ENCODE measurements around the gene TULP4. TPM values are rescaled to one million over a fixed set of nuclear protein-coding genes. Genes with fewer than 3 reads are reported as not detected.

Gene TULP4, protein sequence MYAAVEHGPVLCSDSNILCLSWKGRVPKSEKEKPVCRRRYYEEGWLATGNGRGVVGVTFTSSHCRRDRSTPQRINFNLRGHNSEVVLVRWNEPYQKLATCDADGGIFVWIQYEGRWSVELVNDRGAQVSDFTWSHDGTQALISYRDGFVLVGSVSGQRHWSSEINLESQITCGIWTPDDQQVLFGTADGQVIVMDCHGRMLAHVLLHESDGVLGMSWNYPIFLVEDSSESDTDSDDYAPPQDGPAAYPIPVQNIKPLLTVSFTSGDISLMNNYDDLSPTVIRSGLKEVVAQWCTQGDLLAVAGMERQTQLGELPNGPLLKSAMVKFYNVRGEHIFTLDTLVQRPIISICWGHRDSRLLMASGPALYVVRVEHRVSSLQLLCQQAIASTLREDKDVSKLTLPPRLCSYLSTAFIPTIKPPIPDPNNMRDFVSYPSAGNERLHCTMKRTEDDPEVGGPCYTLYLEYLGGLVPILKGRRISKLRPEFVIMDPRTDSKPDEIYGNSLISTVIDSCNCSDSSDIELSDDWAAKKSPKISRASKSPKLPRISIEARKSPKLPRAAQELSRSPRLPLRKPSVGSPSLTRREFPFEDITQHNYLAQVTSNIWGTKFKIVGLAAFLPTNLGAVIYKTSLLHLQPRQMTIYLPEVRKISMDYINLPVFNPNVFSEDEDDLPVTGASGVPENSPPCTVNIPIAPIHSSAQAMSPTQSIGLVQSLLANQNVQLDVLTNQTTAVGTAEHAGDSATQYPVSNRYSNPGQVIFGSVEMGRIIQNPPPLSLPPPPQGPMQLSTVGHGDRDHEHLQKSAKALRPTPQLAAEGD (N-terminal part only)
- 10 to 100 TPM; 66.3 to 71.9 TPM for total RNA-seq
- long read RNA-seq, donor 1, partial matches to known transcripts = 2 of 4 reads
- long read RNA-seq, donor 1, other reads (novel, unspliced or antisense) = 2 of 4 reads
- long read RNA-seq, donor 2, partial matches to known transcripts = 0 of 1 reads
- long read RNA-seq, donor 2, other reads (novel, unspliced or antisense) = 1 of 1 reads

DNA sequence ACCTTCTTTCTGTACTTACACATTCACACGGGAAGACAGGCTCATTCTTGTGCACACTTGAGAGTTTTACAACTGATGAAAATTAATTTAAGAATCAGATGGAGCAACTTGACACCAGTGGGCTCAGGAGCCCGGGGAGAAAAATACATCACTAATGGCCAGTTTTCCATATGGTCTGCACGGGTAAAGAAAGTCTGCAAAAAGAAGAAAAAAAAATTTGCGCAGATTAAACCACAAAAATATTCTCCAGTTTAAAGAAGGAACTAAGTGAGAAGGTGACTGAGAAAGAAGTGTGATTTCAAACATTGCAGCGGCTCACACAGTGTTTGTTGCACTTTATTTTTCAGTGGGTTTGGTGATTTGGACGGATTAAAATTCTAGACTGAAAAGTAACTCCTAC is at the start of gene TULP4:
TSS of gene TULP4 (plus strand) at position 301 of the 400 bp plus-strand sequence. CDS start 1,552 bp downstream, outside the sequence.
- DNase-seq (ENCODE audit: low spot score) = no peak
- intact Hi-C loops (cut with DNase I) = no loop called here

GRCh38 chr6:158262755-158263154 is 49.5 kb upstream of the TULP4 start:
- DNase-seq (ENCODE audit: low spot score) = no peak

GRCh38 chr6:158264180-158264579 is 48.1 kb upstream of the TULP4 start:
- no peak for DNase-seq (ENCODE audit: low spot score)

More at GRCh38 chr6:158262755-158263154, 49.5 kb upstream of the TULP4 start:
- intact Hi-C loops (cut with DNase I) = no loop called here

DNA sequence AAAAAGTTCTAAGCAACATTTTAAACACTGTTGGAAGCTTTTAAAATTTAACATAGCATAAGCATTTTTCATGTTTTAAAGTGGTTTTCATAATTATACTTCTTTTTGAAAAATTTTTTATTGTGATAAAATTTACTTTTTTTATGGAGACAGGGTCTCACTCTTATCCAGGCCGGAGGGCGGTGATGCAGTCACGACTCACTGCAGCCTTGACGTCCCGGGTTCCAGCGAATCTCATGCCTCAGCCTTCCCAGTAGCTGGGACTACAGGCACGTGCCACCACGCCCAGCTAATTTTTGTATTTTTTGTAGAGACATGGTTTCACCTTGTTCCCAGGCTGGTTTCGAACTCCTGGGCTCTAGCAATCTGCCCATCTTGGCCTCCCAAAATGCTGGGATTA is 46.1 kb upstream of the TULP4 start:
- intact Hi-C loops (cut with DNase I) = no loop called here
- DNase-seq (ENCODE audit: low spot score) = no peak

More at GRCh38 chr6:158264180-158264579, 48.1 kb upstream of the TULP4 start:
- intact Hi-C loops (cut with DNase I) = no loop called here

DNA sequence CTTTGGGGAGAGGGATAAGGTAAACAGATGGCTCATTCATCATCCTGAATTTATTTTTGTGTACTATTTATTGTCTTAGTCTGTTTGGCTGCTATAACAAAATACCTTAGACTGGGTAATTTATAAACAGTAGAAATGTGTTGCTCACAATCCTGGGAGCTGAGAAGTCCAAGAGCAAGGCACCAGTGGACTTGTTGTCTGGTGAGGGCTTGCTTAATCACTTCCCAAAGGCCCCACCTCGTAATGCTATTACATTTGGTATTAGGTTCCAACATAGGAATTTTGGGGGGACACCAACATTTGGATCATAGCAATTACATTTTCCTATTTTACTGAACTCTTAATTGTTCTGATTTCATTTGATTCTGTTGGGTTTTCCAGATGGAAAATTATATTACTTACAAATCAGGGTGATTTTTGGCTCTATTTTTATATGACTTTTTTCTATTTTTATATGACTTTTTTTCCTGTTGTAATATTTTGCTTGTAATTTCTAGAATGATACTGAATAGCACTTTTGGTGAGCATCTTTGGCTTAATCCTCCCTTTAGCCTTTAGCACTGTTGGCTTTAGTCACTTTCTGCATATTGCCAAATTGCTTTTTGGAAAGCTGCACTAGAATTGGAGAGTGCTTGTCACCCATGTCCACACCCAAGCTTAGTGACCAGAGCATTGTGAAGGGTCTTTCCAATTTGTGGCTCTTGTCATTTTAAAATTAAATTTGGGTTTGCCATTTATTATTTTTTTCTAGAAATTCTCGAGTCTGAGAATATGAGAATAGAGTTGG is 43.7 kb upstream of the TULP4 start:
- intact Hi-C loops (cut with DNase I) = no loop called here
- DNase-seq (ENCODE audit: low spot score) = no peak

DNA sequence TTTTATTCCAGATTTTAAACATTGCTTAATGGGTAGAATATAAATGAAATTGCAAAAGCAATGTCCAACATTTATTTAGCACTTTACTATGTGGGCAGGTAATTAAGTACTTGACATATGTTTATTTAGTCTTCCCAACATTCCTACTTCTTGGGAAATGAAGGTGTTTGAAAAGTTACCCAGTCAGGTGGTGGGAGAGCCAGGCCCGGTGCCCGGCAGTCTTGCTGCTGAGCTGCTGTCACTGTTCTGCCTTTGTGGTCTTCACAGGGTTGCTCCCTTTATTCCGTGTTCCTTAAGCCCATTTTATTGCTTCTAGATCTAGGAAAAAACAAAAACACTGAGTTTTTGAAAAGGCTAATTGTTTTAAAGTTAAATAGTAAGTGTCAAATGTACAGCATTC is 42.6 kb upstream of the TULP4 start:
- intact Hi-C loops (cut with DNase I) = no loop called here
- DNase-seq (ENCODE audit: low spot score) = no peak

DNA sequence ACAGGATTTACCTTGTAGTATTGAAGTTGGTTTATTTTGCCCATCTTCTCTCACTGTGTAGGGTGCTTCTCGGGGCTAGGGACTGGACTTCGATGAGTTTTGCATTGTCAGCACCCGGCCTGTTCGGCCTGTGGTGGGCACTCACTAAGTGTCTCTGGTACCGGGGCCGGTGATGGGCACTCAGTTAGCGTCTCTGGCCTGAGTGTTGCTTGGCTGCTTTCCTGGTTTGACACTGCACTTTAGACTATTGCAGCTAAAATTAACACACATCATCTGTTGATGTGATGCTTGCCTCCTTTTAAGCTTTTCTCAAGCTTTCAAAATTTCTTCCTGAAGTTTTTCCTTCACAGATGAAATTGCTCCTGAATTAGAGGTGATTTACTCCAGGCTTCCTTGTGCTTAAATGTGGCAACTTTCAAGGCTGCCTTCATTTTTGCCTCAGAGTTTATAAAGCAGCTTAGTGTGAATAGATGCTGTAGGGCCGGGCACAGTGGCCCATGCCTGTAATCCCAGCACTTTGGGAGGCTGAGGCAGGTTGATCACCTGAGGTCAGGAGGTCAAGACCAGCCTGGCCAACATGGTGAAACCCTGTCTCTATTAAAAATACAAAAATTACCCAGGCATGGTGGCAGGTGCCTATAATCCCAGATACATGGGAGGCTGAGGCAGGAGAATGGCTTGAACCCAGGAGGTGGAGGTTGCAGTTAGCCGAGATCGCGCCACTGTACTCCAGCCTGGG is 41.7 kb upstream of the TULP4 start:
- no peak for DNase-seq (ENCODE audit: low spot score)
- intact Hi-C loops (cut with DNase I) = no loop called here

GRCh38 chr6:158272324-158272723 is 39.9 kb upstream of the TULP4 start:
- intact Hi-C loops (cut with DNase I) = no loop called here

DNA sequence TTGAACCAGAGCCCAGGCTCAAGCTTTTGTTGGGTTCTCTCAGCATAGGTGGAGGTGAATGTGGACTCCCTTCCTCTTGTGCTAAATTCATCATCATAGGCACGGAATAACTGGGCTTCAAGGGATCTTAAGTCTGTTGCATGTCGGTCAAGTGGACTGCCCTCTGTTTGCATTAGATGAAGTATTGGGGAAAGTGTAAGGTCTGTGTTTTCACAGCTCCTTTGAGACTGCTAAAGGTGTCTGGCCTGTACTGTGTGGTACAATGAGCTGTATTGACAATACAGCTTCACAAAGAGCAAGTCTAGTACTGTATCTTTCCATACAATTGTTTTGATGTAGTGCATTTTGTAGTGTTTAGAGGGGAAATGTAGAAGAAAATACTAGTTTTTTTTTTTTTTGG is 34.3 kb upstream of the TULP4 start:
- intact Hi-C loops (cut with DNase I) = no loop called here
- no peak for DNase-seq (ENCODE audit: low spot score)

More at GRCh38 chr6:158272324-158272723, 39.9 kb upstream of the TULP4 start:
- DNase-seq (ENCODE audit: low spot score) = no peak

GRCh38 chr6:158279615-158280014 is 32.6 kb upstream of the TULP4 start:
- intact Hi-C loops (cut with DNase I) = no loop called here
- no peak for DNase-seq (ENCODE audit: low spot score)

GRCh38 chr6:158283304-158283980 is 28.8 kb upstream of the TULP4 start:
- intact Hi-C loops (cut with DNase I) = no loop called here

DNA sequence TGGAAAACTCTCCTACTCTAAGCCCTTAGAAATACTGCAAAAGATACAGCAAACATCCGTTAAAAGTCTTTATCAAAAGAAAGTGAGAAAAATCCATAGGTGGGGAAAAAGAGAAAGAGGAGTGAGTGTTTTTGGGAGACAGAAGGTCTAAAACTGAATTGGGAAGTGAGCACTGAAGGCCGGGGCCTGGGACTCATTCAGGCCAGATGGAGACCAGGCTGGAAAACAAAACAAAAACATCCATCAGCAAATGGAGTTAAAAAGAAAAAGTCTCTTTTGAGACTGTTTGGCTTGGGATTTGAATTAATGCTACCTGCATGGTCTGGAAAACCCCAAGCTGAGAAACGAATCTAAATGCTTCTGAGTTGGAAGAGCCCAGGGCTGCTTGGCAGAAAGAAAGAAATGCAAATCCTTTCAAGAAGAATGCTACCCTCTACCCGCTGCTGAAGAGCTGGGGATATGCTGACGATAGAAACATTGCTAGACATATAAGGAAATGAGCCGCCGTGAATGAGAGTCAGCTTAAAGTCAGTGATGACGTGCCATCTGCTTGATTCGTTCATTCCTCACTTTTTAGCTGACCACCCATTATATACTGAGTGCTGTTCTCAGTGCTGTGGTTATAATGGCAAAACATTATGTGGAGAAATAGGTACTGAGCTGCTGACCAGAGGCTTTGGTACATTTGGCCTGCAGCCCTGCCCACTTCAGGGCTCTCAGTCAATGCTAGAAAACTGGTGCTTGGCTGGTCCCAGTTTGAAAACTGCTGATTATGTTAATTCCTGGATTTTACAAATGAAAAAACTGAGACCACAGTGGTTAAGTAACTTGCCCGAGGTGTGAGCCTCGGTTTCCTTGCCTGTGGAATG is 28.0 kb upstream of the TULP4 start:
- intact Hi-C loops (cut with DNase I) = no loop called here

More at GRCh38 chr6:158283304-158283980, 28.8 kb upstream of the TULP4 start:
- DNase-seq (ENCODE audit: low spot score) = no peak

DNA sequence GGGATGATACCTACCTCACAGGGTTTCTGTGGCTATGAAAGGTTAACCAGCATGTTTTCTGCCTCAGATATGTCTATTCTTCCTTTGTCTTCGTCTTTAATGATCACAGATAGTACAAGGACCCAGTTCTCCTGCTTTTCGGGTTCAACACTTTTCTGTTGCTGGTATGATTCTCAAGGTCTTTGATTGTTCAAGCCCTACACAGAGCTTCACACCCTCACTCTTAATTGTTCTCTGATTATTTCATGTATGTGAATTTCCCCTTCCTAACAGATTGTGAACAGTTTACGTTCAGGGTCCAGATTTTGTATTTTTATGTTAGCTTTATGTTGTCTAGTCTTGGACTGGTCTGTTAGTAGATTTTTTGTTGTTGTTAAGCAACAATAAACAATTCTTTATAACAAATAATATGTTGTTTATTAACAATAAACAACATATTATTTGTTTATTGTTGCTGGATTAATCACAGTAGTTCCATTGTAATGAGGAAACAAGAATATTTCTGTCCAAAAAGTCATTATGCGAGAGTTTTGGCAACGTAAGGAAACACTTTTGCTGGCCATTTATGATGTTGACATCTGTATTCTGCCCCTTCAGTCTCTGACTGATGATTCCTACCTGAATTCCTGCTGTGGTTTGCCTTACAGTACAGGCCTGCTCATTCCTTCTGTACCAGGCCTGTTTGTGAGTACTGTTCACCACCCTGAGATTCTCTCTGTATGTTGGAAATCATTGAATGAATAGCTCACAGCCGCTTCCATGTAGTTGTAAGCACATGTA is 27.2 kb upstream of the TULP4 start:
- intact Hi-C loops (cut with DNase I) = no loop called here
- no peak for DNase-seq (ENCODE audit: low spot score)

More for the DNA sequence above, 28.0 kb upstream of the TULP4 start:
- no peak for DNase-seq (ENCODE audit: low spot score)

DNA sequence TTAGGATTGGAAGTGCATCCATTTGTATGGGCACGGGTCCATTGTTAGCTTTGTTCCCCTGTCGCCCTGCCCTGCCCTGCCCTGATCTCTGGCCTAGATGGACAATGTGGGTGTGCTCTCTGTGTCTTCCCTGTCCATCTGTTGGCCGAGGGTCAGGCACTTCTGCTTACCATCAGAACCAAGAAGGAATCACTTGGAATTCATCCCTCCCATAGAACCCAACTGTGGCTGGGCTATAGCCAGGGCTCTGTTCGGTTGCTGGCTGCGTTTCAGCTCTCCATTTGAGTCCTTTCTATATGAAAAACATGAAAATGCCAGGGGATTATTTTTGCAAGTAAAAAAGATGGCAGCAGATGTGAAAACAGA is 26.6 kb upstream of the TULP4 start:
- intact Hi-C loops (cut with DNase I) = no loop called here
- no peak for DNase-seq (ENCODE audit: low spot score)

DNA sequence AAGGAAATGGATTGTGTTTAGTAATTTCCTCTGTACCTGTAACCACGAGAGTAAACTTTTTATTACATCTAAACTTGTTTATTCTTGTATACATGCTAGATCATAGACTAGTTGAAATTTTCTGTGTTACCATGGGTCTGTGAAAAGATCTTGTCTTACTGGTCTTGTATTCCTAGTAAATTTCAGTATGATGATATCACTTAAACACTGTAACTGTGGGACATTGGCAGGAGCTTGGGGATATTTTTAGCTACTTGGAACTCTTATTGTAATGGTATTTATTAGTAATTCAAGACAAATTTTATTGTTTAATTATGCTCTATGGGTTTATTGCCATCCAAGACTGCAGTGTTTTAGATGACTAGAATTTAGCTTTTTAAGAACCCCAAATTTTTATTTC is 25.9 kb upstream of the TULP4 start:
- intact Hi-C loops (cut with DNase I) = no loop called here
- no peak for DNase-seq (ENCODE audit: low spot score)

DNA sequence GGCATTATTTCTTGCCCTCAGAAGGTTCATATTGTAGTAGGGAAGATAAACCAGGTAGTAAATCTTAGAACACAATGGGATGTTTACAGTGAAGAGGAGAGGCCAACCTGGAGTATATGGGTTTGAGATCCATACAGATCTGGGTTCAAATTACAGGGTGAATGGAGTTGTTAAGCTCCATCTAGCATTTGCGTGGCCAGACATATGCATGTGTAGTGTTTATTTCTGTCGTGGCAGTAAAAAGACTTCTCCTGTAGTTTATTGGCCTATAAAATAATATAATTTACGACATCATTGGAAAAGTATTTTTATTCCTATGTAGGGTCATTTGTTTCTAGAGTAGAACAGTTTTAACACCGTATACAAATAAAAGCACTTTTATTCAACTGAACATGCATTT is 25.2 kb upstream of the TULP4 start:
- no peak for DNase-seq (ENCODE audit: low spot score)

More for the DNA sequence above, 25.2 kb upstream of the TULP4 start:
- intact Hi-C loops (cut with DNase I) = no loop called here

Measured in posterior vena cava (tissue), 2 donors.